Prostate gland (tissue), 2 donors: ENCODE data around the gene NGFR. TPM values are rescaled to one million over a fixed set of nuclear protein-coding genes. Genes with fewer than 3 reads are reported as not detected.

Experiments used
- DNase-seq: peaks from one replicate; pipeline ENCODE4 v3.0.0-alpha.2; 2019; ENCODE audit warnings: low spot score
- H3K27ac ChIP-seq, 2 donors: fragments of 200-600 bp; sonication (generic); 2 replicates each; pipeline ENCODE4 v1.5.1; 2017 to 2019
- H3K27me3 ChIP-seq: fragments of 200-600 bp; sonication (generic); replicated peaks from 2 replicates; pipeline ENCODE4 v1.5.1; 2019; ENCODE audit not compliant: insufficient read depth
- H3K36me3 ChIP-seq, 2 donors: fragments of 200-600 bp; sonication (generic); 1 replicate in 1 of 2; 2 replicates in 1 of 2; pipeline versions ENCODE4 v1.5.1 to v1.8.1; 2017 to 2019
- H3K4me1 ChIP-seq: fragments of 200-600 bp; sonication (generic); replicated peaks from 2 replicates; pipeline ENCODE4 v1.5.1; 2019
- H3K4me3 ChIP-seq, 2 donors: fragments of 200-600 bp; sonication (generic); 2 replicates each; pipeline ENCODE4 v1.5.1; 2017 to 2019
- H3K9me3 ChIP-seq: fragments of 200-600 bp; sonication (generic); 2 replicates; pipeline ENCODE4 v1.5.1; 2017
- CTCF ChIP-seq, 4 experiments: fragments of 200-600 bp in 2 of 4; fragments of 450-650 bp in 2 of 4; sonication (generic) in 2 of 4; IDR thresholded peaks; 1 replicate in 3 of 4; 2 replicates in 1 of 4; pipeline ENCODE4 v1.5.1; 2016 to 2019; ENCODE audit warnings: antibody characterized with exemption in 4 of 4, mild to moderate bottlenecking in 2 of 4, moderate library complexity in 2 of 4
- POLR2A ChIP-seq: fragments of 450-650 bp; IDR thresholded peaks from one replicate; pipeline ENCODE4 v1.6.1; 2016; ENCODE audit warnings: antibody characterized with exemption, mild to moderate bottlenecking
- POLR2AphosphoS5 ChIP-seq: sonication (generic); formaldehyde crosslinking; IDR thresholded peaks from one replicate; pipeline ENCODE4 v1.6.1; 2017; ENCODE audit warnings: antibody characterized with exemption
- WGBS: methylation state at CpG from one replicate; pipeline ENCODE4 v1.1.5; 2018; 5-methylcytosine and 5-hydroxymethylcytosine counted together
- intact Hi-C: fragments of 100-400 bp; cut with DNase I; formaldehyde crosslinking; loops from one replicate; pipeline ENCODE4 v1.14.2; 2022
- total RNA-seq, 2 donors: library from RNA; depleted of rRNA; stranded (reverse); fragments of >200 nt; gene quantifications; one replicate each; pipeline ENCODE4 v1.1.0, GENCODE V29; 2016

The NGFR gene
- total RNA-seq, 2 donors from 2014 or later = 30.1 to 34.4 TPM

- 87% methylated on average over 13 of the region's 13 CpGs for WGBS
- DNase-seq = no peak
- intact Hi-C loops = no loop called here
Observed at GRCh38 chr17:49510059-49510719, 15.1 kb downstream of the NGFR start.

DNA sequence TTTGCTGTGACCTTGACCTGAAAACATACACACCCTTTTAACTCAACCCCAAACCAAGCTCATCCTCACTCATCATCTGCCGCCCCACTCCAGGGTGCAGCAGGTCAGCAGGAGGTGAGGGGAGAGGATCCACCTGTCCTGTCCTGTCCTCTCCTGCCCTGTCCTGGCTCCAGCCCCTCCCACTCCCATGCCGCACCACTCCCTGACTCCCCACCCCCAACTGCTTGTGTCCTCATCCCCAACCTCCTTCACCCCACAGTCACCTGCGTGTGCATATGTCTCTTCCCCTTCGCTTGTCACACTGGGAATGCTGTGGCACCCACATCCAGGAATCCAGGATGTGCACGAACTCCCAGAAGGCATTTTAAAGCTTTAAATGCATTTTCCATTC is 15.6 kb downstream of the NGFR start:
- H3K36me3 ChIP-seq = no peaks in the 10 kb centered on the region
- intact Hi-C loops = no loop called here
- H3K4me3 ChIP-seq = no peak overlapping the region
- H3K27ac ChIP-seq = no peak overlapping the region
- H3K4me1 ChIP-seq = peaks cover 3% of the 10 kb centered on the region
- WGBS = 78% methylated on average over 5 of the region's 5 CpGs
- no peaks in the 10 kb centered on the region for H3K27me3 ChIP-seq
- H3K9me3 ChIP-seq = no peaks in the 10 kb centered on the region
- TF ChIP-seq POLR2A (no peak), CTCF (IDR thresholded peaks at IDR 0.05) (no peak), POLR2AphosphoS5 (no peak)
- no peak for DNase-seq

More at GRCh38 chr17:49510059-49510719, 15.1 kb downstream of the NGFR start:
- peak overlapping the region; percentile 71 for H3K27ac ChIP-seq
- H3K9me3 ChIP-seq = no peaks in the 10 kb centered on the region
- H3K4me3 ChIP-seq = no peak overlapping the region
- TF ChIP-seq POLR2AphosphoS5 (no peak), CTCF (IDR thresholded peaks at IDR 0.05) (no peak), POLR2A (no peak)
- H3K27me3 ChIP-seq = no peaks in the 10 kb centered on the region
- peaks cover under 1% of the 10 kb centered on the region for H3K4me1 ChIP-seq
- H3K36me3 ChIP-seq = no peaks in the 10 kb centered on the region

DNA sequence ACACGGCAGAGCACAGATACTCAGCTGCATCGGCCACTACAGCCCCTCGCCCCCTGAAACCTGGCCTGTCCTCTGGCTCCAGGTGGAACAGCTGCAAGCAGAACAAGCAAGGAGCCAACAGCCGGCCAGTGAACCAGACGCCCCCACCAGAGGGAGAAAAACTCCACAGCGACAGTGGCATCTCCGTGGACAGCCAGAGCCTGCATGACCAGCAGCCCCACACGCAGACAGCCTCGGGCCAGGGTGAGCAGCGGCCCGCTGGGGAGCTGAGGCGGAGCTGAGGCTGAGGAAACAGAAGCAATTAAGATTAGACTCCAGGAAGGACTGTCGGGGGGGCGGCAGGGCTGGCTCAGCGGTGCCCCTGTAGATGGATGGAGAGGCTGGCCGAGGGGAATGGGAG is 16.7 kb downstream of the NGFR start:
- TF ChIP-seq POLR2AphosphoS5 (no peak), CTCF (IDR thresholded peaks at IDR 0.05) (no peak), POLR2A (no peak)
- no peak overlapping the region for H3K27ac ChIP-seq

DNA sequence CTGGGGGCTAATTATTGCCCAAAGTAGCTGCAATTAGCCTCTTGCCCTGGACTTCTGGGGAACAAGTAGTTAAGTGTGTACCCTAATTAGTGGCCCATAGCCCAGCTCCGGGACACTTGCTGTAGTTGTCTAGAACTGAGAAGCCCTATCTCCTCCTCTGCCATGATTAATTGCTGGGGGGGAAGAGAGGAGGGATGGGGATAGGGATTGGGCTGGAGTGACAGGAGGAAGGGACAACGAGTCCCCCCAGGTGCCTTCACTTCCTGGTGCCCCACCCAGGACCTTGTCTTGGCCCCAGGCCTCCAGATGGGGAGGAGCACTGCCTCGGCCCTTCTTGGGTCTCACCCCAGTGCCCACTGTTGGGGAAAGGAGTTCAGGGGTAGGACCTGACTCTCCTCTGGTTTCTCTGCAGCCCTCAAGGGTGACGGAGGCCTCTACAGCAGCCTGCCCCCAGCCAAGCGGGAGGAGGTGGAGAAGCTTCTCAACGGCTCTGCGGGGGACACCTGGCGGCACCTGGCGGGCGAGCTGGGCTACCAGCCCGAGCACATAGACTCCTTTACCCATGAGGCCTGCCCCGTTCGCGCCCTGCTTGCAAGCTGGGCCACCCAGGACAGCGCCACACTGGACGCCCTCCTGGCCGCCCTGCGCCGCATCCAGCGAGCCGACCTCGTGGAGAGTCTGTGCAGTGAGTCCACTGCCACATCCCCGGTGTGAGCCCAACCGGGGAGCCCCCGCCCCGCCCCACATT is 17.4 kb downstream of the NGFR start:
- Histone ChIP-seq H3K27ac (no peak overlapping the region), H3K4me1 (peaks cover 3% of the 10 kb centered on the region), H3K9me3 (no peaks in the 10 kb centered on the region), H3K4me3 (no peak overlapping the region), H3K36me3 (no peaks in the 10 kb centered on the region), H3K27me3 (no peaks in the 10 kb centered on the region)
- intact Hi-C loops = no loop called here
- 79% methylated on average over 26 of the region's 26 CpGs for WGBS
- no peak for DNase-seq
- TF ChIP-seq POLR2AphosphoS5 (no peak), CTCF (IDR thresholded peaks at IDR 0.05) (no peak), POLR2A (no peak)

More for the DNA sequence above, 16.7 kb downstream of the NGFR start:
- peaks cover 3% of the 10 kb centered on the region for H3K4me1 ChIP-seq
- intact Hi-C loops = no loop called here
- no peaks in the 10 kb centered on the region for H3K9me3 ChIP-seq
- WGBS = 74% methylated on average over 16 of the region's 16 CpGs
- no peak for DNase-seq
- no peaks in the 10 kb centered on the region for H3K27me3 ChIP-seq
- H3K4me3 ChIP-seq = no peak overlapping the region
- no peaks in the 10 kb centered on the region for H3K36me3 ChIP-seq

- no peak overlapping the region for H3K27ac ChIP-seq
- DNase-seq = no peak
- H3K4me1 ChIP-seq = peaks cover 3% of the 10 kb centered on the region
- intact Hi-C loops = no loop called here
- no peak for TF ChIP-seq POLR2AphosphoS5
- no peak for TF ChIP-seq CTCF (IDR thresholded peaks at IDR 0.05)
- no peak for TF ChIP-seq POLR2A
- no peaks in the 10 kb centered on the region for H3K27me3 ChIP-seq
- no peaks in the 10 kb centered on the region for H3K36me3 ChIP-seq
- 72% methylated on average over 6 of the region's 6 CpGs for WGBS
- no peaks in the 10 kb centered on the region for H3K9me3 ChIP-seq
- no peak overlapping the region for H3K4me3 ChIP-seq
Observed at GRCh38 chr17:49513044-49513395, 17.9 kb downstream of the NGFR start.
